SU-DHL-6 (cell line): Measurements from ENCODE around the gene AGRP.
A peak's percentile ranks its signal among the peaks of the same experiment; 100 is the strongest.

Experiments used
- H2AFZ ChIP-seq: fragments of 200-600 bp; sonication (generic); 2 replicates; pipeline ENCODE4 v1.6.1; 2014; ENCODE audit warnings: low read depth, mild to moderate bottlenecking, moderate library complexity, mixed read lengths, antibody characterized with exemption, low read length; ENCODE audit not compliant: severe bottlenecking
- H3F3A ChIP-seq: fragments of 200-600 bp; shearing (Covaris generic); 2 replicates; pipeline ENCODE4 v1.6.0; 2016; ENCODE audit warnings: antibody characterized with exemption, mild to moderate bottlenecking; ENCODE audit not compliant: insufficient read depth
- H3K27ac ChIP-seq: fragments of 200-600 bp; sonication (generic); 2 replicates; pipeline ENCODE4 v1.5.1; 2016; ENCODE audit warnings: low read depth, mild to moderate bottlenecking, low read length, moderate library complexity, mixed read lengths
- H3K27me3 ChIP-seq: fragments of 200-600 bp; sonication (generic), shearing (Covaris generic); 2 replicates; pipeline ENCODE4 v1.6.0; 2014; ENCODE audit warnings: mild to moderate bottlenecking, low read length
- H3K36me3 ChIP-seq: fragments of 200-600 bp; sonication (generic); 2 replicates; pipeline ENCODE4 v1.6.1; 2014; ENCODE audit warnings: mild to moderate bottlenecking, low read length, mixed read lengths
- H3K4me2 ChIP-seq: fragments of 300-600, 200-600 bp; shearing (Covaris generic), sonication (generic); 2 replicates; pipeline ENCODE4 v1.6.0; 2014; ENCODE audit warnings: low read length, low read depth, mild to moderate bottlenecking; ENCODE audit not compliant: poor library complexity, severe bottlenecking
- H3K4me3 ChIP-seq: fragments of 200-600 bp; sonication (generic); 2 replicates; pipeline ENCODE4 v1.5.1; 2014; ENCODE audit warnings: antibody characterized with exemption, low read length, mild to moderate bottlenecking, mixed read lengths; ENCODE audit not compliant: insufficient read depth, poor library complexity, severe bottlenecking
- H3K79me2 ChIP-seq: fragments of 200-600 bp; sonication (generic); 2 replicates; pipeline ENCODE4 v1.6.1; 2014; ENCODE audit warnings: mild to moderate bottlenecking, low read length, moderate library complexity; ENCODE audit not compliant: insufficient read depth
- H3K9ac ChIP-seq: fragments of 200-600 bp; sonication (generic); 2 replicates; pipeline ENCODE4 v1.7.0; 2014; ENCODE audit warnings: mild to moderate bottlenecking, low read length
- H3K9me2 ChIP-seq: fragments of 200-600 bp; sonication (generic); replicated peaks from 2 replicates; pipeline ENCODE4 v1.6.1; 2014; ENCODE audit warnings: low read length; ENCODE audit not compliant: insufficient read depth
- H3K9me3 ChIP-seq: fragments of 200-600 bp; sonication (generic); 2 replicates; pipeline ENCODE4 v1.6.1; 2014; ENCODE audit warnings: low read length, mixed read lengths; ENCODE audit not compliant: insufficient read depth
- H4K20me1 ChIP-seq: fragments of 200-600 bp; sonication (generic); 2 replicates; pipeline ENCODE4 v1.6.1; 2014; ENCODE audit warnings: low read depth, mild to moderate bottlenecking, antibody characterized with exemption, low read length, moderate library complexity, mixed read lengths
- CTCF ChIP-seq: fragments of 200-600 bp; sonication (generic); IDR thresholded peaks from one replicate; pipeline ENCODE4 v1.5.1; 2017; ENCODE audit warnings: antibody characterized with exemption, mild to moderate bottlenecking, low read length, moderate library complexity; ENCODE audit not compliant: insufficient read depth, poor library complexity, severe bottlenecking
- EZH2phosphoT487 ChIP-seq: fragments of 200-600 bp; sonication (generic), shearing (Covaris generic); conservative IDR thresholded peaks from 2 replicates; pipeline ENCODE4 v1.6.1; 2018; ENCODE audit warnings: mild to moderate bottlenecking, antibody characterized with exemption, low read length, moderate library complexity, mixed read lengths

AGRP gene

DNA sequence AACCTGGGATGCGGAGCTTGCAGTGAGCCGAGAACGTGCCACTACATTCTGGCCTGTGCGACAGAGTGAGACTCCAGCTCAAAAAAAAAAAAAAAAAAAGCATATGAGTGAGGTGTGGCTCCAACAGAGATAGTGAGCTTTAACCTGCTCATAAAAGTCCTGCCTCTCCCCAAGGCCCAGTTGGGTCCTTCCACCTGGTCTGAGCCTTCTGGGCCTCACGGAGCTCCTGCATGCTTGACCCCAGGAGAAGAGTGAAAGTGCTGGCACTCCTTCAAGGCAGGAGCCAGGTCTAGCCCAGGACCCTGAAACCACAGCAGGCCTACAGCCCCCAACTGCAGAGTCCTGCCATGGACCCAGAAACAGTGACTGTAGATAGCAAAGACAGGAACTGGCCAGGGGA lies 34.8 kb downstream of the AGRP start:
- H3K79me2 ChIP-seq, result no peaks in the 10 kb centered on the region; the same call in 1 of the 2 replicates
- H3K9ac ChIP-seq, result no peak overlapping the region
- no peaks in the 10 kb centered on the region for H3K27me3 ChIP-seq
- no peaks in the 10 kb centered on the region for H3F3A ChIP-seq
- TF ChIP-seq CTCF (no peak), EZH2phosphoT487 (no peak)
- H4K20me1 ChIP-seq, result no peaks in the 10 kb centered on the region
- no peak overlapping the region for H3K4me2 ChIP-seq
- no peak overlapping the region for H3K27ac ChIP-seq
- no peaks in the 10 kb centered on the region for H3K36me3 ChIP-seq
- no peaks in the 10 kb centered on the region for H3K9me2 ChIP-seq
- no peak overlapping the region for H3K4me3 ChIP-seq
- H2AFZ ChIP-seq, result no peak overlapping the region
- H3K9me3 ChIP-seq, result no peaks in the 10 kb centered on the region

GRCh38 chr16:67447508-67448076 lies 35.8 kb downstream of the AGRP start:
- TF ChIP-seq EZH2phosphoT487 (no peak), CTCF (peak; percentile 57)
- no peak overlapping the region for H3K9ac ChIP-seq

DNA sequence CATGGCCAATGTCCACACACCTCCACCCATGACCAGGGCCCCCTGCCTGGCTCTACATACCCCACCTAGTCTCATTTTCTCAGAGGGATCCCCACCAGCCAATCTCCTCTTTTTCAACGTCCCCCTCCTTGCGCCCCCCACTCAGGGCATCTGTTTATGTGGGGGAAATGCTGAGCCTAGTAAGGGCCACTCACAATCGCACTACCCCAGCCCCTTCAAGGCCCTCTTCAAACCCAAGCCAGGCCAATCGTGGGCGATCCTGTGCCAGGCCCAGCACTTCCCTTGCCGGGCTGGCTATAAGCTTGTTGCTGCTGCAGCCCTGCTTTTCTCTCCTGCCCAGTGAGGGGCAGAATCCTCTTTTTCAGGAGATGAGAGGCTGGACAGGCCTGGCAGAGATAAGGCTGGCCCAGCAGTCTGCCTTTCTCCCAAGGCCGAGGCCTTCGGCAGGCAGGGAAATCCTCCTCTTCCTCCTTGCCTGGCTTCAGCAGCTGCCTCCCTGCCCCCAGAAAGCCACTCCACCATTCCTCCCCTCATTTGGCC lies 36.3 kb downstream of the AGRP start:
- Histone ChIP-seq H3K4me2 (no peak overlapping the region), H3K9me3 (no peaks in the 10 kb centered on the region), H3K9ac (no peak overlapping the region), H3K79me2 (no peaks in the 10 kb centered on the region; the same call in 1 of the 2 replicates), H3K27me3 (no peaks in the 10 kb centered on the region), H3F3A (no peaks in the 10 kb centered on the region), H3K9me2 (no peaks in the 10 kb centered on the region), H3K36me3 (no peaks in the 10 kb centered on the region), H2AFZ (no peak overlapping the region), H4K20me1 (no peaks in the 10 kb centered on the region), H3K27ac (no peak overlapping the region), H3K4me3 (no peak overlapping the region)
- TF ChIP-seq CTCF (no peak), EZH2phosphoT487 (no peak)

More at GRCh38 chr16:67447508-67448076, 35.8 kb downstream of the AGRP start:
- Histone ChIP-seq H3K36me3 (no peaks in the 10 kb centered on the region), H3K27me3 (no peaks in the 10 kb centered on the region), H3K9me2 (no peaks in the 10 kb centered on the region), H4K20me1 (no peaks in the 10 kb centered on the region), H3K4me2 (no peak overlapping the region), H3K9me3 (no peaks in the 10 kb centered on the region), H3K79me2 (no peaks in the 10 kb centered on the region; the same call in 1 of the 2 replicates), H3F3A (no peaks in the 10 kb centered on the region), H2AFZ (no peak overlapping the region), H3K4me3 (no peak overlapping the region), H3K27ac (no peak overlapping the region)
